Gastrocnemius medialis (tissue), 4 donors: ENCODE data around the gene CRYL1. TPM values are rescaled to one million over a fixed set of nuclear protein-coding genes. Genes with fewer than 3 reads are reported as not detected.

ENCODE experiments used
- ATAC-seq, 2 donors: fragments of 150-250 bp; one replicate each; pipeline ENCODE4 v1.9.1; 2016
- DNase-seq, 2 donors: peaks; one replicate each; pipeline ENCODE4 v3.0.0-alpha.2; 2019
- H3K27ac ChIP-seq, 4 donors: fragments of 200-600 bp; sonication (generic); 1 replicate in 1 of 4; 2 replicates in 3 of 4; pipeline ENCODE4 v1.5.1; 2016 to 2018; ENCODE audit warnings: mild to moderate bottlenecking in 2 of 4, moderate library complexity in 1 of 4
- H3K27me3 ChIP-seq, 3 donors: fragments of 200-600 bp; sonication (generic) in 2 of 3; 1 replicate in 1 of 3; 2 replicates in 2 of 3; pipeline versions ENCODE4 v1.5.1 to v1.6.0; 2016 to 2019; ENCODE audit warnings: mild to moderate bottlenecking in 1 of 3, moderate library complexity in 1 of 3
- H3K36me3 ChIP-seq, 2 donors: fragments of 200-600 bp; sonication (generic) in 1 of 2; one replicate each; pipeline ENCODE4 v1.5.1; 2017 to 2018
- H3K4me1 ChIP-seq, 2 donors: fragments of 200-600 bp; sonication (generic) in 1 of 2; one replicate each; pipeline ENCODE4 v1.5.1; 2016 to 2017; ENCODE audit warnings: mild to moderate bottlenecking in 2 of 2
- H3K4me3 ChIP-seq, 4 donors: fragments of 200-600 bp; sonication (generic) in 3 of 4; 1 replicate in 1 of 4; 2 replicates in 3 of 4; pipeline ENCODE4 v1.5.1; 2016 to 2019; ENCODE audit warnings: mild to moderate bottlenecking in 2 of 4
- H3K9me3 ChIP-seq, 3 donors: fragments of 200-600 bp; sonication (generic) in 2 of 3; 1 replicate in 1 of 3; 2 replicates in 2 of 3; pipeline ENCODE4 v1.5.1; 2016 to 2019
- POLR2A ChIP-seq, 2 donors: fragments of 450-650 bp; IDR thresholded peaks; one replicate each; pipeline ENCODE4 v1.6.1; 2017; ENCODE audit warnings: antibody characterized with exemption in 2 of 2, mild to moderate bottlenecking in 2 of 2, moderate library complexity in 2 of 2
- in situ Hi-C, 4 donors: fragments of 200-750 bp; cut with MboI; loops; one replicate each; pipeline versions ENCODE4 v1.15.0 to v1.8.0; 2017; ENCODE audit warnings: low sequenced_read_pairs in 4 of 4
- intact Hi-C: fragments of 100-400 bp; cut with DNase I; formaldehyde crosslinking; loops from one replicate; pipeline ENCODE4 v1.15.1; 2023; ENCODE audit warnings: low total_unique reads
- total RNA-seq, 4 donors: library from RNA; depleted of rRNA; stranded (reverse); fragments of >200 nt; gene quantifications; one replicate each; pipeline versions ENCODE4 v1.1.0 to v1.2.3, GENCODE V29; 2016
- TF ChIP-seq, protein P1 (sequence below), 5 experiments: fragments of 450-650 bp in 3 of 5; fragments of 200-600 bp in 2 of 5; sonication (generic) in 2 of 5; IDR thresholded peaks in 4 of 5; conservative IDR thresholded peaks in 1 of 5; 1 replicate in 4 of 5; 2 replicates in 1 of 5; pipeline ENCODE4 v1.5.1; 2016 to 2019; ENCODE audit warnings: antibody characterized with exemption in 5 of 5, mild to moderate bottlenecking in 3 of 5, moderate library complexity in 3 of 5

Gene CRYL1
- total RNA-seq, 4 donors from 2014 or later = 11.0 to 17.4 (median 15.7) TPM

DNA sequence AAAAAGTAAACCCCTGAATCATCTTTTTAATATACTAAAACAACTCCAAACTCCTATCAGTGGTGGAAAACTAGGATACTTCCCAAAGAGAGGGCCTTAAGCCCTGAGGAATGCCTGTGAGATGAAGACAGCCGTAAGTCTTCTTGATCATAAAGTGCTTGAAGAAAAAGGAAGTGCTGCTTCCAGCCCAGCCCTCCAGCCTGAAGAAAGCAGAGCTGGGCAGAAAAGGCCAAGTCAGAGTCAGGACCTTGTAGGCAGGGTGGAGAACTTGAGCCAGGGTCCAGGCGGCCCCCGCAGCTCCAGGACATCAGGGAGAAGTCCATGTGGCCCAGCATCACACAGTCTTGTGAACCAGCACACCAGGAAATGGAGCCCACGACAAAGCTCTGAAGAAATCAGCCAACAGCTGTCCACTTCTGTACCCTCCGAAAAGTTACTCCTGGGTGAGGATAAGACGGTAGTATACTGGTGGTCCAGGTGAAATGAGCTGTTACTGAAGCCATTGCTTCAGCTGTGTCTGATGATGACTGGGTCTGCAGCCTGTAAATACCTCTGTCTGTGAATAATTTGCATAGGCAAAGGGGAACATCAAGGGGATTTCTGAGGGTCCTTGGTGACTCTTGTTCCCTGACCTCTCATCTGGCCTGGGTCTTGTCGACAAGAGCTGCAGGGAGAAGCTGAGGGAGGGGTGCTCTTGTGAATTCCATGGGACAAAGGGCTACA lies 18.7 kb upstream of the CRYL1 start:
- Histone ChIP-seq H3K4me3 (no peak overlapping the region), H3K4me1 (no peaks in the 10 kb centered on the region), H3K27ac (no peak overlapping the region), H3K27me3 (no peaks in the 10 kb centered on the region), H3K9me3 (no peaks in the 10 kb centered on the region), H3K36me3 (no peaks in the 10 kb centered on the region)
- intact Hi-C loops = no loop called here
- no peak for ATAC-seq
- no peak for TF ChIP-seq POLR2A (IDR thresholded peaks at IDR 0.05)
- TF ChIP-seq, protein P1, sequence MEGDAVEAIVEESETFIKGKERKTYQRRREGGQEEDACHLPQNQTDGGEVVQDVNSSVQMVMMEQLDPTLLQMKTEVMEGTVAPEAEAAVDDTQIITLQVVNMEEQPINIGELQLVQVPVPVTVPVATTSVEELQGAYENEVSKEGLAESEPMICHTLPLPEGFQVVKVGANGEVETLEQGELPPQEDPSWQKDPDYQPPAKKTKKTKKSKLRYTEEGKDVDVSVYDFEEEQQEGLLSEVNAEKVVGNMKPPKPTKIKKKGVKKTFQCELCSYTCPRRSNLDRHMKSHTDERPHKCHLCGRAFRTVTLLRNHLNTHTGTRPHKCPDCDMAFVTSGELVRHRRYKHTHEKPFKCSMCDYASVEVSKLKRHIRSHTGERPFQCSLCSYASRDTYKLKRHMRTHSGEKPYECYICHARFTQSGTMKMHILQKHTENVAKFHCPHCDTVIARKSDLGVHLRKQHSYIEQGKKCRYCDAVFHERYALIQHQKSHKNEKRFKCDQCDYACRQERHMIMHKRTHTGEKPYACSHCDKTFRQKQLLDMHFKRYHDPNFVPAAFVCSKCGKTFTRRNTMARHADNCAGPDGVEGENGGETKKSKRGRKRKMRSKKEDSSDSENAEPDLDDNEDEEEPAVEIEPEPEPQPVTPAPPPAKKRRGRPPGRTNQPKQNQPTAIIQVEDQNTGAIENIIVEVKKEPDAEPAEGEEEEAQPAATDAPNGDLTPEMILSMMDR (IDR thresholded peaks at IDR 0.05 in 4 of 5, conservative IDR thresholded peaks at IDR 0.05 in 1 of 5) = no peak
- no peak for DNase-seq
- in situ Hi-C loops = no loop called here

GRCh38 chr13:20536992-20537391 lies 11.3 kb upstream of the CRYL1 start:
- Histone ChIP-seq H3K4me3 (no peak overlapping the region), H3K9me3 (peaks cover 0 to 8% (median 0%) of the 10 kb centered on the region in 3 donors), H3K27me3 (no peaks in the 10 kb centered on the region), H3K27ac (no peak overlapping the region), H3K36me3 (no peaks in the 10 kb centered on the region), H3K4me1 (no peaks in the 10 kb centered on the region)
- intact Hi-C loops (no loop called here), in situ Hi-C loops (no loop called here)
- no peak for DNase-seq
- ATAC-seq = no peak
- TF ChIP-seq, protein P1 (IDR thresholded peaks at IDR 0.05 in 4 of 5, conservative IDR thresholded peaks at IDR 0.05 in 1 of 5) = no peak
- TF ChIP-seq POLR2A (IDR thresholded peaks at IDR 0.05) = no peak

DNA sequence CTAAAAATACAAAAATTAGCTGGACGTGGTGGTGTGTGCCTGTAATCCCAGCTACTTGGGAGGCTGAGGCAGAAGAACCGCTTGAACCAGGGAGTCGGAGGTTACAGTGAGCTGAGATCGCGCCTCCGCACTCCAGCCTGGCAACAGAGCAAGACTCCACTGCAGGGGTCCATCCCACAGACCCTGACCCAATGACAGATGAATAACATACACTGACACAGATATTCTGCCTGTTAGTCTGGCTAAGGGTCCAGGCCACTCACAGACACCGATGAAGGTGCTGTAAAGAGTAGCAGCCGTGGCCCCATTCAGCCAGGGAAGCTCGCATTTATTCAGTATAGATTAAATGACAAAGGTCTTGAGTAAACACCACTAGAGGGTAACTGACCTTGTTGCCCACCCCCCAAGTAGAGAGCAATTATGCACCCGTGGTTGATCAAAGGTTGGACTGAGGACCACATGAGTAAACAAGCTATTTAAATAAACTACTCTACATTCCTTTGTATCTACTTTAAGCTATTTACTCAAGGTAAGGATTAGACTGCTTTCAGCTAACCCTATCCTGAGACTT lies 8.5 kb upstream of the CRYL1 start:
- H3K4me3 ChIP-seq = no peak overlapping the region
- H3K27me3 ChIP-seq = peaks cover 0 to 3% (median 0%) of the 10 kb centered on the region in 3 donors
- peaks cover 0 to 8% (median 0%) of the 10 kb centered on the region in 3 donors for H3K9me3 ChIP-seq
- no peak overlapping the region for H3K27ac ChIP-seq
- intact Hi-C loops (no loop called here), in situ Hi-C loops (no loop called here)
- no peaks in the 10 kb centered on the region for H3K36me3 ChIP-seq
- no peaks in the 10 kb centered on the region for H3K4me1 ChIP-seq
- no peak for DNase-seq
- no peak for TF ChIP-seq POLR2A (IDR thresholded peaks at IDR 0.05)
- TF ChIP-seq, protein P1 (IDR thresholded peaks at IDR 0.05 in 4 of 5, conservative IDR thresholded peaks at IDR 0.05 in 1 of 5) = no peak
- no peak for ATAC-seq

- Histone ChIP-seq H3K27ac (no peak overlapping the region), H3K27me3 (peaks cover 0 to 3% (median 0%) of the 10 kb centered on the region in 3 donors), H3K9me3 (no peaks in the 10 kb centered on the region), H3K4me3 (no peak overlapping the region), H3K36me3 (no peaks in the 10 kb centered on the region), H3K4me1 (peaks cover 5 to 7% of the 10 kb centered on the region in 2 donors)
- DNase-seq (no peak), ATAC-seq (no peak)
- intact Hi-C loops (no loop called here), in situ Hi-C loops (no loop called here)
- TF ChIP-seq POLR2A (IDR thresholded peaks at IDR 0.05) = no peak
- TF ChIP-seq, protein P1 (IDR thresholded peaks at IDR 0.05 in 4 of 5, conservative IDR thresholded peaks at IDR 0.05 in 1 of 5) = no peak
Observed at GRCh38 chr13:20528452-20528851, 2.8 kb upstream of the CRYL1 start.
